ENCODE results near the gene FIGNL2.

- no peak for TF ChIP-seq CTCF (IDR thresholded peaks at IDR 0.05; ENCODE audit: low read depth, low read length)
- no peak for TF ChIP-seq EZH2phosphoT487 (IDR thresholded peaks at IDR 0.05; ENCODE audit: low read depth)
Observed at GRCh38 chr12:51771008-51771407, 77.5 kb downstream of the FIGNL2 start.
